ENCODE data around the gene CNTN1. TPM values are rescaled to one million over a fixed set of nuclear protein-coding genes. Genes with fewer than 3 reads are reported as not detected.

The CNTN1 gene
- total and polyA plus RNA-seq, 2 of the 4 experiments (the other 2 are of a cell fraction) = 0.10 to 0.18 TPM

DNA sequence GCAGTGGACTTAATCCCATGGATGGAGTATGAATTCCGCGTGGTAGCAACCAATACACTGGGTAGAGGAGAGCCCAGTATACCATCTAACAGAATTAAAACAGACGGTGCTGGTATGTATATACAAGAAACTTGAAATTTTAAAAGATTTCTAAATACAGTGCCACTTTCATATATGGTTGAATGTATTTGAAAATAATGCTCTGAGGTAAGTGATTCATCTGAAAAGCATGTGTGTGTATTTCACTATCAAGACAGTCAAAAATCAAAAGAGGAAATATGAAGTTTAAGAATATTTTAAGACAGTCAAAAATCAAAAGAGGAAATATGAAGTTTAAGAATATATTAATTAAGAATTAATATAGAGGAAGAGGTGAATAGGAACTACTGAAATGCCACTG is 300.9 kb downstream of the CNTN1 start:
- DNase-seq = no peak
- dilution Hi-C loops (cut with HindIII; ENCODE audit: low sequenced_read_pairs, unreplicated experiment) (no loop called here), in situ Hi-C loops (cut with MboI; ENCODE audit: low sequenced_read_pairs) (no loop called here), intact Hi-C loops (cut with micrococcal nuclease) (no loop called here)
- H3K4ac ChIP-seq (ENCODE audit: low read depth, low read length) = no peak overlapping the region
- H3K9me3 ChIP-seq (ENCODE audit: control insufficient read depth, insufficient read depth, low read length) = no peaks in the 10 kb centered on the region
- H2BK15ac ChIP-seq (ENCODE audit: low read depth, low read length) = no peak overlapping the region
- H3K23ac ChIP-seq (ENCODE audit: low read depth, low read length) = no peak overlapping the region
- no peak overlapping the region for H3K4me3 ChIP-seq (ENCODE audit: insufficient read depth, low read depth, low read length)
- no peak overlapping the region for H3K18ac ChIP-seq (ENCODE audit: low read depth, low read length)
- H2BK5ac ChIP-seq (ENCODE audit: low read depth, low read length, poor library complexity, severe bottlenecking) = no peak overlapping the region
- no peak overlapping the region for H3K9ac ChIP-seq (ENCODE audit: low read depth, low read length)
- no peaks in the 10 kb centered on the region for H3K27me3 ChIP-seq (ENCODE audit: control insufficient read depth, insufficient read depth, low read length)
- WGBS, 2 experiments (ENCODE audit: extremely low coverage in 2 of 2, insufficient read length in 1 of 2) = no CpG with 5 or more reads among the region's 3 CpGs
- ChIA-PET CTCF (no interaction called here), POLR2A (ENCODE audit: unreplicated experiment) (no interaction called here)
- no peak overlapping the region for H3K27ac ChIP-seq (ENCODE audit: insufficient read depth, low read length)
- H4K5ac ChIP-seq (ENCODE audit: low read depth, low read length) = no peak overlapping the region
- no peak overlapping the region for H4K8ac ChIP-seq (ENCODE audit: low read depth in 2 of 2, low read length in 2 of 2)
- no peak overlapping the region for H3K4me2 ChIP-seq (ENCODE audit: low read depth, low read length)
- H3K14ac ChIP-seq (replicated peaks; ENCODE audit: low read depth, low read length) = no peak overlapping the region
- ATAC-seq (ENCODE audit: low read depth) = no peak
- no peak overlapping the region for H2AK5ac ChIP-seq (ENCODE audit: low read depth, low read length)
- no peaks in the 10 kb centered on the region for H3K36me3 ChIP-seq (ENCODE audit: control insufficient read depth, insufficient read depth, low read length)
- no peak overlapping the region for H4K91ac ChIP-seq (ENCODE audit: insufficient read depth, low read depth, low read length)
- no peak overlapping the region for H2BK120ac ChIP-seq (ENCODE audit: low read depth, low read length)
- no peaks in the 10 kb centered on the region for H3K9me1 ChIP-seq (ENCODE audit: insufficient read depth, low read length)
- no peak overlapping the region for H2AFZ ChIP-seq (replicated peaks; ENCODE audit: low read length, poor library complexity)
- H2AK9ac ChIP-seq (replicated peaks; ENCODE audit: low read depth, low read length, poor library complexity) = no peak overlapping the region
- TF ChIP-seq CEBPB (IDR thresholded peaks at IDR 0.05; ENCODE audit: low read depth, low read length) (no peak), MXI1 (IDR thresholded peaks at IDR 0.05; ENCODE audit: borderline replicate concordance, low read depth, low read length) (no peak), MAFK (IDR thresholded peaks at IDR 0.05; ENCODE audit: low read depth, low read length) (no peak), POLR2A (IDR thresholded peaks at IDR 0.05; ENCODE audit: low read depth, low read length) (no peak), RAD21 (IDR thresholded peaks at IDR 0.05; ENCODE audit: low read length) (no peak), CHD1 (IDR thresholded peaks at IDR 0.05; ENCODE audit: low read depth, low read length) (no peak), FOS (IDR thresholded peaks at IDR 0.05; ENCODE audit: low read depth, low read length) (no peak), RFX5 (IDR thresholded peaks at IDR 0.05; ENCODE audit: low read depth, low read length) (no peak), MAZ (IDR thresholded peaks at IDR 0.05; ENCODE audit: borderline replicate concordance, low read depth, low read length) (no peak), NFE2L2 (IDR thresholded peaks at IDR 0.05; ENCODE audit: low read depth, low read length) (no peak), RCOR1 (IDR thresholded peaks at IDR 0.05; ENCODE audit: insufficient replicate concordance, low read length) (no peak), BHLHE40 (IDR thresholded peaks at IDR 0.05; ENCODE audit: low read depth, low read length) (no peak), SMC3 (IDR thresholded peaks at IDR 0.05; ENCODE audit: low read depth, low read length) (no peak)
- TF ChIP-seq, protein P1, sequence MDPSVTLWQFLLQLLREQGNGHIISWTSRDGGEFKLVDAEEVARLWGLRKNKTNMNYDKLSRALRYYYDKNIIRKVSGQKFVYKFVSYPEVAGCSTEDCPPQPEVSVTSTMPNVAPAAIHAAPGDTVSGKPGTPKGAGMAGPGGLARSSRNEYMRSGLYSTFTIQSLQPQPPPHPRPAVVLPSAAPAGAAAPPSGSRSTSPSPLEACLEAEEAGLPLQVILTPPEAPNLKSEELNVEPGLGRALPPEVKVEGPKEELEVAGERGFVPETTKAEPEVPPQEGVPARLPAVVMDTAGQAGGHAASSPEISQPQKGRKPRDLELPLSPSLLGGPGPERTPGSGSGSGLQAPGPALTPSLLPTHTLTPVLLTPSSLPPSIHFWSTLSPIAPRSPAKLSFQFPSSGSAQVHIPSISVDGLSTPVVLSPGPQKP (IDR thresholded peaks at IDR 0.05; ENCODE audit: borderline replicate concordance, low read depth, low read length) = no peak
- TF ChIP-seq, protein P2, sequence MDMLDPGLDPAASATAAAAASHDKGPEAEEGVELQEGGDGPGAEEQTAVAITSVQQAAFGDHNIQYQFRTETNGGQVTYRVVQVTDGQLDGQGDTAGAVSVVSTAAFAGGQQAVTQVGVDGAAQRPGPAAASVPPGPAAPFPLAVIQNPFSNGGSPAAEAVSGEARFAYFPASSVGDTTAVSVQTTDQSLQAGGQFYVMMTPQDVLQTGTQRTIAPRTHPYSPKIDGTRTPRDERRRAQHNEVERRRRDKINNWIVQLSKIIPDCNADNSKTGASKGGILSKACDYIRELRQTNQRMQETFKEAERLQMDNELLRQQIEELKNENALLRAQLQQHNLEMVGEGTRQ (IDR thresholded peaks at IDR 0.05; ENCODE audit: low read depth, low read length) = no peak
- TF ChIP-seq, protein P3, sequence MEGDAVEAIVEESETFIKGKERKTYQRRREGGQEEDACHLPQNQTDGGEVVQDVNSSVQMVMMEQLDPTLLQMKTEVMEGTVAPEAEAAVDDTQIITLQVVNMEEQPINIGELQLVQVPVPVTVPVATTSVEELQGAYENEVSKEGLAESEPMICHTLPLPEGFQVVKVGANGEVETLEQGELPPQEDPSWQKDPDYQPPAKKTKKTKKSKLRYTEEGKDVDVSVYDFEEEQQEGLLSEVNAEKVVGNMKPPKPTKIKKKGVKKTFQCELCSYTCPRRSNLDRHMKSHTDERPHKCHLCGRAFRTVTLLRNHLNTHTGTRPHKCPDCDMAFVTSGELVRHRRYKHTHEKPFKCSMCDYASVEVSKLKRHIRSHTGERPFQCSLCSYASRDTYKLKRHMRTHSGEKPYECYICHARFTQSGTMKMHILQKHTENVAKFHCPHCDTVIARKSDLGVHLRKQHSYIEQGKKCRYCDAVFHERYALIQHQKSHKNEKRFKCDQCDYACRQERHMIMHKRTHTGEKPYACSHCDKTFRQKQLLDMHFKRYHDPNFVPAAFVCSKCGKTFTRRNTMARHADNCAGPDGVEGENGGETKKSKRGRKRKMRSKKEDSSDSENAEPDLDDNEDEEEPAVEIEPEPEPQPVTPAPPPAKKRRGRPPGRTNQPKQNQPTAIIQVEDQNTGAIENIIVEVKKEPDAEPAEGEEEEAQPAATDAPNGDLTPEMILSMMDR (conservative IDR thresholded peaks at IDR 0.05; ENCODE audit: low read depth, low read length) = no peak
- no peaks in the 10 kb centered on the region for H3K79me1 ChIP-seq (ENCODE audit: low read depth in 1 of 2, low read length in 2 of 2)
- no peak overlapping the region for H3K56ac ChIP-seq (ENCODE audit: extremely low read depth, insufficient read depth, low read length)
- BruUV-seq (replicated peaks) = no TSS peak
- no peaks in the 10 kb centered on the region for H3K4me1 ChIP-seq (ENCODE audit: control insufficient read depth, insufficient read depth, low read length)
- no peaks in the 10 kb centered on the region for H4K20me1 ChIP-seq (ENCODE audit: insufficient read depth, low read length)
- no peak overlapping the region for H2BK20ac ChIP-seq (ENCODE audit: low read depth, low read length)

All from IMR-90 (cell line).